GM12801 (cell line): ENCODE measurements around the gene ARHGEF19.

Source experiments
- CTCF ChIP-seq: IDR thresholded peaks from one replicate; pipeline ENCODE4 v1.5.1; 2011; ENCODE audit warnings: control low read depth; ENCODE audit not compliant: insufficient read length; ENCODE audit errors: extremely low read depth

ARHGEF19 gene

GRCh38 chr1:16165548-16165947 lies 46.9 kb downstream of the ARHGEF19 start:
- no peak for TF ChIP-seq CTCF

- no peak for TF ChIP-seq CTCF
Measured at GRCh38 chr1:16165073-16165364, 47.4 kb downstream of the ARHGEF19 start.

- TF ChIP-seq CTCF, result no peak
Measured at GRCh38 chr1:16164213-16165072, 48.0 kb downstream of the ARHGEF19 start.

DNA sequence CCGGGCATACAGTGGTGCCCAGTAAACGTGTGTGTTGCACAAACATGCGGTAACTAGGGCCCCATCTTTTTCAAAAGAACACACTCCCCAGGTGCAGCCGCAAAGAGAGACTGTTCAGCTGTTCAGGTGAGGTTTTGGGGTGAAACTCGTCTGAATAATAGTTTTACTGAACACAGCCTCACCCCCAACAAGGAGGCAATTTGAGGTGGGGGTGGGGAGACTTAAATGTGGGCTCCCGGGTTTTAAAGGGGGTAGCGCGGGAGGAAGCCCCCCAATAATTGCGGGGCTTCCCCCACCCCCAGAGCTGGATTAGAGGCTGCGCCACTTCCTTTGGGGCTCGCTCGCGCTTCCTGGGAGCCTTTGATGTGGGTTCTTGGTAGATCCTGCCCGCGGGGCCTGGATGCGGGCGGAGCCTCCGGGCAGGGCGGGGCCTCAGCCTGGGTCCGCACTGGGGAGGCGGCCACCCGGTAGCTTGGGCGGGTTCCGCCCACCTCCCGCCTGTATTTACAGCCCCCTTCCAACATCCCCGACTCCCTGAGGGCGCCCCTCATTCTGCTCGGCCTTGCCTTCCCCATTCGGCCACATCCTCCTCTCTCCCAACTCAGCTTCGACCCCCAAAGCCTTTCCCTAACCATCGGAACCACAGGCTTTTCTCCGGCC lies 50.2 kb downstream of the ARHGEF19 start:
- no peak for TF ChIP-seq CTCF

- no peak for TF ChIP-seq CTCF
Measured at GRCh38 chr1:16161717-16162116, 50.7 kb downstream of the ARHGEF19 start.

GRCh38 chr1:16158993-16159831 lies 53.2 kb downstream of the ARHGEF19 start:
- TF ChIP-seq CTCF, result no peak

DNA sequence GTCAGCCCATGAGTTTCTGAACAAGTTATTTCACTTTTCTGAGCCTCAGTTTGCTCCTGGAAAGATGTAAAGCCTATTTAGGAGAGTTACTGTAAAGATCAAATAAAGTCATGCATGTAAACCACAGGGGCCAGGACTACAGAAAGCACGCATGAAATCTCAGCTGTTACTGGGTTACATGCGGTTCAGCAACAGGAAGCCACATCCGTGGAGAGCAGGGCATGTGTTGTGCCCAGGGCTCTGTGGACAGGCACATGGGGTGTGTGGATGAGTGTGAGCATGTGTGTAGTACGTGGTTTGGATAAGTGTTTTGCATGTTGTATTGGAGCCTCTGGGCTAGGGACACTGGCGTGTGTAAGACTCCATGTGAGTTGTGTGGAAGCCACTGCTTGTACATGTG lies 54.4 kb downstream of the ARHGEF19 start:
- TF ChIP-seq CTCF, result no peak
